ENCODE measurements around the gene PACRG.

PACRG gene

DNA sequence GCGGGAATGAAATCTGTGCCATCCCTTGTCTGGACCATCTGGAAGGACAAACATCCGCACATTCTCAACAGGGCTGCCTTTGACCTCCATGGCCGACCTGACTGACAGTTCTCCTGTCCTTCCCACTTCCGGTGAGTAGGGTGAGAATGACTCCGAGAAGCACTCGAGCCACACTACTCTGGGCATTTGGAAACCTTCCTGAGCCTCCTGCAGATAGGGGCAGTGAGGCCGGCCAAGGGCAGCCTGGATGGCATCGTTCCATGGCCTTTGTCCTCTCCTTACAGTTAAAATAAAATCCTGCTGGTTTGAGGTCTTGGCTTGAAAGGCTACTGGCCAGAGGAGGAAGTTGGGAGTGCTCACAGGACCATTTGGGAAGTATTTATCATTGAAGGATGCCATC lies 615.8 kb downstream of the PACRG start:
- DNase-seq: no peak

DNA sequence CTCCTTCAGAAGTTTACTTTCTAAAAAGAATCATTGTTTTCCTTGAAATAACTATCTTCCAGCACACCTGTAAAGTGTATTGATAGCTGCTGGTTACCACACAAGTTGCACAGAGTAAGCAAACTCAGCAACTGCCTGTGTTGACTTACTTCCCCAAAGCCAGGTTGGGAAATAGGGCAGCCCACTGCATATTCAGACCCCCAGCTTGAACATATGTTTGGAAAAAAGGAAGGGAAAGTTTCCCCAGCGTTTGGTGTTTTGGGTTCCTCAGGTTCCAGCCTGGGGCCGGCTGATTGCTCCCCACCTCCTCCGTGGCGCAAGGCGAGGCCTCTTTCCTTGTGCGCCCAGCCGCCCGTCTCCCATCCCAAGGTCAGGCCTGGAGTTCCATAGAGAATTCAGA lies 616.6 kb downstream of the PACRG start:
- no peak for DNase-seq

DNA sequence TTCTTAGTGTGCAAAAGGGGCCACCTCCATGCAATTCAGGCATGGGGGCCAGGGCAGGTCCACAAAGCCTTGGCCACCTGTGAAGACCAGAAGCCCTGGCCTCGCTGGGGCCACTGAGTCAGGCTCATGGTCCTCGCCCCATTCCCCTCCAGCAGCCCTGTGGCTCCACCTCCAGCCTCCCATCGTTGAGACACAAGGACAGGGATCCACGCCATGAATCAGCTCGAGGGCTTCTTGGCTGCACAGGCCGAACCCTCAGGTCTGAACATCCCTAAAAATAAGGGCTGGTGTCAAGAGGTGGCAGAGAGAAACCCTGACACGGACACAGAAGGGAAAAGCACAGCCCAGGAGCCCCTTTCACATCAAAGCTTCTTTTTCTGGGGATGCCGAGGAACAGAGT lies 618.2 kb downstream of the PACRG start:
- no peak for DNase-seq

DNA sequence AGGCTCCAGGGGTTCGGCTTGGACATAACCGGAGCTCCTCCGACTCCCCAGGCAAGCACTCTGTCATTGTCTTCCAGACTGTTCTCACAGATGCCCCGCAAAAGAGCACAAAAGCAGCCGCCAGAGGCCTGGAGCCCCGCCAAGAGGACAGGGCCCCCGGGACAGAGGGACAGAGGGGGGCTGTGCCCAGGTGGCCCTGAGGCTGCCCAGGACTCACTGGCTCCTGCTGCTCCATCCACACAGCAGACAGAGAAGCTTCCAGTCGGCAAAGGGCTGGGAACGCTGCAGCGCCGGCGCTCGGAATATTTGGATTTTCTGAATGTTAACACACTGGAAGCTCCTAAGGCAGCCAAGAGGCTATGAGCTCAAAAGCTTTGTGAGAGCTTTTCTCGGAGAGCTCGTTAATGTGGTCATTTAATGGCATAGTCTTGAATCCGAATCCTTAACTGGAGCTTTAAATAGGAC lies 618.8 kb downstream of the PACRG start:
- DNase-seq: no peak

DNA sequence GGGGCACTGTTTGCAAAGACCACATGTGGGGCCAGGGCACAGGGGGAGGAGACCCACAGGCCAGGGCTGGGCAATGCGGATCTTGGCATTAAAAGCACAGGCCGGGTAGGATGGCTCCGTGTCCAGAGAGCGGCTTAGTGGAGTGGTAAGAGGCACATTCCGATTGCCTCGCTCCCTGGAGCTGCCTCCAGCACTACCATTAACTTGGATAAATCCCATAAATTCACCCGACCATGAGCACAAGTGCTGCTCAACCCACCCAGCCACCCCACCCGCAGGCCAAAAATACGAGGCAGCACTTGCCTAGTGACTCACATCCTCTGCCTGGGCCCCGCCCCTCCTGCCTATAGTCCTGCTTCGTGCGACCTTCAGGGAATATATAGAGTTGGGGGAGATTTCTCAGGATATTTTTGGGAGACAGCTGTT lies 619.3 kb downstream of the PACRG start:
- no peak for DNase-seq

DNA sequence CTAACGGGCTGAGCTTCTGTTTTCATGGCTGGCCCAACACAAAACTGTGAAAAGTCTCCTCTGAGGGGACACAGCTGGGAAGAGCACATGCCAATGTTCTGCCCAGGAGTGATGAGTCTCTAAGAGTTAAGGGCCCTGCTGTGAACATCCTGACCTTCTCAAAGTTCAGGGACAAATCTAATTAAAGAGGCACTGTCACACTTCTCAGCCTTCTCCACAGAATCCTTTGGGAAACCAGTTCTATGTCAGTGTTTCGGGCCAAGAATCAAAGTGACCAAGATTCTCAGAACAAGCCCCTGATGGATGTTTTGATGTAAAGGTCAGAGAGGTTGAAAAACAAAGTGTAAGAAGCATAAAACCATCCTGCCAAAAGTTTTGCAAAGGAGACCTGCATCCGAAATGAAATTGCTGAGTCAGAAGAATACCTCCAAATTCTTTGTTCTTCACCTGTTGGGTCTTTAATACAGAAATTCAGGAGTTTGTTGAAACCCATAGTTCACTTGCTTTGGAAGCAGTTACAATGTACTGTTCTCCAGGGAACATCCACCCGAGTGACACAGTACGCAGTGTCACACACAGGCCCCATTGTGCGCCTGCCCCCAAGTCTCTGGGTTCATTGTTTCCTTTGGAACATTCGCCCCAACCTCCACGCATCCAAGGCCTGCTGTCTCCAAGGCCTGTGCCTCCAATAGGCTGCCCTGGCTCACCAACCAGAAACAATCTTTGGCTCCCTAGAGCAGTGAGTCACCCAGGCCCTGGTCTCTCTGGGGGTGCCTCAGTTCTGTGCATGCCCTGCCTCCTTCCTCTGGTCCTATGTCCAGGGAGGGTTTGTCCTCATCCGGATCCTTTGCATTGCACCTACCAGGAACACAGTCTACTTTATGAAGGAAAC lies 621.3 kb downstream of the PACRG start:
- no peak for DNase-seq

DNA sequence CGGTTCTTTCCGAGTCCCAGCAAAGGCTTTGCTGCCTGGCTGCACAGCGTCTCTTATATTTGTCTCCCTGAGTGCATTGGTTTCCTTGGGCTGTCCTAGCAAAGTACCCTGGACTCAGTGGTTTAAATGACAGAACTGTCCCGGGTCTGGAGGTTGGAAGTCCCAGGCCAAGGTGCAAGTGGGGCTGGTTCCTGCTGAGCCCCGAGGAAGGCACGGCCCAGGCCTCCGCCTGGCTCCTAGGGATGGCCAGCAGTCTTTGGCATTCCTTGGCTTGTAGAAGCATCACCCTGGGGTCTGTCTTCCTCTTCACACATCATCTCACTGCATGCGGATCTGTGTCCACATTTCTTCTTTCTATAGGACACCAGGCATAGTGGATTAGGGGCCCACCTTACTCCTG lies 621.9 kb downstream of the PACRG start:
- no peak for DNase-seq

DNA sequence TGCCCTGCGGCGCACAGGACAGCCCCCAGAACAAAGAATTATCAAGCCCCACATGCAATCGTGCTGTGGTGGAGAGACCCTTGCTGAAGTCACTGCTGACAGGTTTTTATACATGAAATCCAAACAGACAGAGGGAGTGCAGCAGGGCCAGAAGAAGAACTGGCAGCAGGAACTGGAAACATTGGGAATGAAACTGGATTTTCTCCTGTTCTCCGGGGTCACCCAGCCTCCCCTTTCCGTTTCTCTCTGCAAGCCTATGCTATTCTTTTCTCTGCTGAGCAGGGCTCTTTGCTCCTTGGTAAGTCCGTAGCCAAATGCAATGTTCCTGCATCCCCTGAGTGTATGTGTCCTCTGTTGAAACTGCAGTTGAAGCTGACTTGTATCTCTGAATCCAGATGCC lies 623.2 kb downstream of the PACRG start:
- no peak for DNase-seq

DNA sequence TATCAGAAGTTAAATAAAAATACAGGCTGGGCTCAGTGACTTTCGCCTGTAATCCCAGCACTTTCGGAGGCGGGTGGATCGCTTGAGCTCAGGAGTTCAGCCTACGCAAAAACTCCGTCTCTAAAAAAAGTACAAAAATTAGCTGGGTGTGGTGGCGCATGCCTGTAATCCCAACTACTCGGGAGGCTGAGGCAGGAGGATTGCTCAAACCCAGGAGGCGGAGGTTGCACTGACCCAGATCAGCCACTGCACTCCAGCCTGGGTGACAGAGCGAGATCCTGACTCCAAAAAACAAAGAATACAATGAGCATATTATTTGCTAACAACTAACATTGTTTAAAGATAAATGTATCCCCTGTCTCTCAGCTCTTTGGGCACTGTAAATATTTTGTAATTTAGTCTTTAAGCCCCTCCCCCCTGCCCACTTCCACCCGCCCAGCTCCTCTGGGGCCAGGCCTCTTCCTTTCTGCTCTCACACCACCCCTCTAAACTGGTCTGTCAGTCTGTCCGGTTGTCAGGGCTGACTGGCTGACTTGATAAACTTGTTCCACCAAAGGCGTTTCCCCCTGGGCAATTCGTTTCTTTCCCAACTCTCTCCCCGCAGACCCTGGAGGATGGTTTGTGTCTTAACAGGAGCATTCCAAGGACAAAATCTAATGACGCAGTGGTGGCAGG lies 624.4 kb downstream of the PACRG start:
- DNase-seq: no peak

DNA sequence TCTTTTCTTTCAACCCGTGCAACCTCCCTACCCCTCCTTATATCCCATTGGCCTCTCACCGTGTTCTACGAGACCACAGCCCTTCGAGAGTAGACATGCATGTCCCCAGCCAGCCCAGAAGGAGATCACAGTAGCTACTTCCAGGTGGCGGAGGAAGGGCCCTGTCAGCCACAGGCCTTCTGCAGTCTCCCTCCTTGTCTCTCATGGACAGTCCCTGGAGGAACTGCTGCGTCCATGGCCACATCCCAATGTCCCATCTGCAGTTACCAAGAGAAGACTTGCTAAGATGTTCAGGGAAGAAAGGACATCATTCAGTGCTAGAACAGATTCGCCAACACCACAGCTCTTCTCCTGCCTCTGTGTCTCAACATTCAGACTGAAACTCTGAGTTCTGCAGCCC lies 625.2 kb downstream of the PACRG start:
- DNase-seq: no peak

DNA sequence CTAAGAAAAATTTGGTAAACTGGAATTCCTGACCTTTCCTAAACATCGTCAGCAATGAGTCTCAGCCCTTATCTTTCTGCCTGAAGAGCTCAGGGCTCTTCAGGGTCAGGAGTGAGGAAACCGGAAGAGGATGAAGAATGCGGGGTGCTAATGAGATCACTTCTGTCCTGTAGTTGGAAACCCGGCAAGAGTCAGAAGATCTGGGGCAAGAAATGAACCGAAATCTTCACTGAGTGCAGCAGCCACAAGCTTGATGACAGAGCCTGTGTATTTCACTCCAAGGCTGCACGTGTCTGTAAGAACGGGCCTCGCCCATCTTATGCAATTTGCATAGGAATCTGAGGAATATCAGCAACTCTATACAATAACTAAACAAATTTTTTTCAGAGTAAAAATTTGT lies 626.3 kb downstream of the PACRG start:
- no peak for DNase-seq

DNA sequence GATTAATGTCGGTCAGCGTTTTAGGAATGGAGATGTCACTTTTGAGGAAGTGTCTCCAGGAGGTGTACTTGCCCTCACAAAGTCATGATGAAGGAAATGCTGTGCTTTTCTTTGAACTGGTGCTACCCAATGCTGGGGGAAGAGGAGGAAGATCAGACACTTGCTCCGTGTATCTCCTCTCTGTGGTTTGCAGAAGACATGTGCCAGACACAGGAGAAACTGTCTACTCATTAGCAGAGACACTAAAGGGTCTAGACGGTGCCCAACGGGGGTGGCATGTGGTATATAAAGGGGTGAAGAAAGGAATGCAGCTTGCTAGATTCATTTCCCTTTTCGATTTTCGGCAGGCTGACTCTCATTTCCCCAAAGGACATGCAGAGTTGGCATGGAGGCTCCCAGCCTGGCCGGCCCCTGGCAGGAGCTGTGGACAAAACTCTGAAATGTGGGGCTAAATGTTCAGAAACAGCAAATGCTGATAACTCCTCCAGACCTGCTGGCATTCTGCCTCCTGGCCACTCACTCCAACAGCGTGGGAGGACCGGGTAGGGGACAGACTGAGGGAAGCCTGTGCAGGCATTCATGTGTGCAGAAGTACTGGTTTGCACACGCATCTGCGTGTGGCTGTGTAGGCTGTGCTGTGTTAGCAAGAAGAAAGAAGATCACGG lies 627.1 kb downstream of the PACRG start:
- DNase-seq: no peak

DNA sequence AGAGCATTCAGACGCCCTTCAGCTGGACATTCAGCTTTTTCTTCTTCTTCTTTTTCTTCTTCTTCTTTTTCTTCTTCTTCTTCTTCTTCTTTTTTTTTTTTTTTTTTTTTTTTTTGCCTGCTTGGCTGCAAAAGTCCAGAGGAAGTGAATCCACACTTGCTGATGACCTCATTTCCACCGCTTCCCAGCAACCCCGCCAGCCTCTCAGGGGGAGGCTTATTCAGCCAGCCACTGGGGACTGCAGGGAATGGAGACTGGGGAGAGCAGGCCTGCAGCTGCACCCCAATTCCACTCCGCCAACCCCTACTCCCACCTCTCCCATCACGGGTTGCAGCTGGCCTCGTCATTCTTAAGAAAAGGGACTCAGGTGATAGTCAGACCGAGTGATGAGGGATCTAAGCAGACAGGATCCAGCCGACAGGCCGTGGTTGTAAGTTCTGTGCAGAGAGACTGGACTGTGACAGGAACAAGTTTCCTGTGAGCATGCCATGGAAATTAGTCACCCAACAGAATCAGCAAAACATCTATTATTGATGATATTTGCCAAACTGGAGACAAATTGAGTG lies 627.7 kb downstream of the PACRG start:
- no peak for DNase-seq

DNA sequence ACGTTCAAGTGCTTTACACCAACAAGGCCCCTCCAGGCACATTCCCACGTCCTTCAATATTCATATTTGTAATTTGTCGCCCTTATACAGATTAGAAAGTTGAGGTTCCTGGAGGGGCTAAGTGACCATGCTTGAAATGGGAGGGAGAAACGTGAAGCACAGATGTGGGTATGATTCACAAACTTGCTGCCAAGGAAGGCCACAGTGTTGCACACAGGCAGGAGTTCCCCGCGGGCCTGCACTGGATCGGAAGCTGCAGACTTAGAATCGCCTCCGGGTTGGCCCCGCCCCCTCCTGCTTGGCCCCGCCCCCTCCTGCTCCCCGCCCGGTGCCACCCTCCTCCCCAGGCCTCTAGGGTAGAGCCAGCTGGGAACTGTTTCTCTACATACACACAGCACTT lies 628.5 kb downstream of the PACRG start:
- DNase-seq: no peak

DNA sequence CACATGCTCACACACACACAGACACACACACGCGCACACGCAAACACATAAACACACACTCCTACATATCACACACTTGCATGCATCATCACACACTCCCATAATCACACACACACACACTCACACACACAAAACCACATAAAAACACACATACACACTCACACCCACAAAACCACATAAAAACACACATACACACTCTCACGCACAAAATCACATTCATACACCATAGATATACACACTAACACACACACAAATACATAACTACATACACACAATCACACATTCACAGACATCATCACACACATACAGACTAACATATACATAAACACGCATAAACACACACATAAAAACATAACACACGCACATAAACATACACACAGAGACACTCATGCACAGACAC lies 629.0 kb downstream of the PACRG start:
- DNase-seq: no peak

DNA sequence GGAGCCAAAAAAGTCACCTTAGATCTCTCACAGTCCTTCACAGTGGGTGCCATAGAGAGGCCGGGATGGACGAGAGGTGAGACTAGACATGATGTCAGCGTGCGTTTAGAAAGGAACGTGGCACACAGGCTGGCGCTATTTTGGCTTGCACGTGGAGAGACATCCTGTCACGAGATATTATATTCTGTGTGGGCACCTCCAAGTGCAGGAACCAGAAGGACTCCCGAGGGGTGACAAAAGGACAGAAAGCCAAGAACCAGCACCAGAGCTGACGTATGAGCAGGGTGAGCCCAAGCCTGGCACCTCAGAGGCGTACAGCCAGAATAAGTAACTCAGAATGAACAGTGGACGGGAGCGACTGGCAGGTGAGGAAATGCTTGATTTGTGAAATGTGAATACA lies 636.9 kb downstream of the PACRG start:
- DNase-seq: no peak
